ENCODE measurements around the gene TREM1. TPM values are rescaled to one million over a fixed set of nuclear protein-coding genes. Genes with fewer than 3 reads are reported as not detected.
"Not testable (repeated sequence)": the region's sequence is repeated elsewhere in the genome, so short reads cannot be mapped to it uniquely, and the experiment has no call there.

The TREM1 gene
- total RNA-seq, 4 donors from 2014 or later = 0.27 TPM; not detected in 3

GRCh38 chr6:41302638-41303037 is 16.2 kb upstream of the TREM1 start:
- no peak for TF ChIP-seq EP300 (IDR thresholded peaks at IDR 0.05; ENCODE audit: low read depth)
- no peak for TF ChIP-seq POLR2AphosphoS5 (IDR thresholded peaks at IDR 0.05)
- no peak for TF ChIP-seq POLR2A (IDR thresholded peaks at IDR 0.05)
- TF ChIP-seq, protein P1, sequence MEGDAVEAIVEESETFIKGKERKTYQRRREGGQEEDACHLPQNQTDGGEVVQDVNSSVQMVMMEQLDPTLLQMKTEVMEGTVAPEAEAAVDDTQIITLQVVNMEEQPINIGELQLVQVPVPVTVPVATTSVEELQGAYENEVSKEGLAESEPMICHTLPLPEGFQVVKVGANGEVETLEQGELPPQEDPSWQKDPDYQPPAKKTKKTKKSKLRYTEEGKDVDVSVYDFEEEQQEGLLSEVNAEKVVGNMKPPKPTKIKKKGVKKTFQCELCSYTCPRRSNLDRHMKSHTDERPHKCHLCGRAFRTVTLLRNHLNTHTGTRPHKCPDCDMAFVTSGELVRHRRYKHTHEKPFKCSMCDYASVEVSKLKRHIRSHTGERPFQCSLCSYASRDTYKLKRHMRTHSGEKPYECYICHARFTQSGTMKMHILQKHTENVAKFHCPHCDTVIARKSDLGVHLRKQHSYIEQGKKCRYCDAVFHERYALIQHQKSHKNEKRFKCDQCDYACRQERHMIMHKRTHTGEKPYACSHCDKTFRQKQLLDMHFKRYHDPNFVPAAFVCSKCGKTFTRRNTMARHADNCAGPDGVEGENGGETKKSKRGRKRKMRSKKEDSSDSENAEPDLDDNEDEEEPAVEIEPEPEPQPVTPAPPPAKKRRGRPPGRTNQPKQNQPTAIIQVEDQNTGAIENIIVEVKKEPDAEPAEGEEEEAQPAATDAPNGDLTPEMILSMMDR (IDR thresholded peaks at IDR 0.05) = no peak
- WGBS, 2 donors (ENCODE audit: low coverage in 1 of 2) = 53 to 59% methylated on average over 5 of the region's 5 CpGs
- no peak overlapping the region for H3K27ac ChIP-seq
- in situ Hi-C loops (cut with MboI; ENCODE audit: low pct_ligation_motif_present in 1 of 4, low pct_unique_long_range_greater_than_20kb in 1 of 4, low sequenced_read_pairs in 3 of 4) (loop anchor here in 1 of 4 donors (25.0 kb wide), 1 partner anchor 215 kb away; no protein-coding TSS in a partner anchor), intact Hi-C loops (cut with DNase I; ENCODE audit: low total_unique reads) (no loop called here)
- peaks cover 9% of the 10 kb centered on the region for H3K27me3 ChIP-seq
- H3K36me3 ChIP-seq = no peaks in the 10 kb centered on the region
- no peak for DNase-seq
- no peaks in the 10 kb centered on the region for H3K9me3 ChIP-seq
- H3K4me1 ChIP-seq = no peaks in the 10 kb centered on the region
- H3K4me3 ChIP-seq = no peak overlapping the region

DNA sequence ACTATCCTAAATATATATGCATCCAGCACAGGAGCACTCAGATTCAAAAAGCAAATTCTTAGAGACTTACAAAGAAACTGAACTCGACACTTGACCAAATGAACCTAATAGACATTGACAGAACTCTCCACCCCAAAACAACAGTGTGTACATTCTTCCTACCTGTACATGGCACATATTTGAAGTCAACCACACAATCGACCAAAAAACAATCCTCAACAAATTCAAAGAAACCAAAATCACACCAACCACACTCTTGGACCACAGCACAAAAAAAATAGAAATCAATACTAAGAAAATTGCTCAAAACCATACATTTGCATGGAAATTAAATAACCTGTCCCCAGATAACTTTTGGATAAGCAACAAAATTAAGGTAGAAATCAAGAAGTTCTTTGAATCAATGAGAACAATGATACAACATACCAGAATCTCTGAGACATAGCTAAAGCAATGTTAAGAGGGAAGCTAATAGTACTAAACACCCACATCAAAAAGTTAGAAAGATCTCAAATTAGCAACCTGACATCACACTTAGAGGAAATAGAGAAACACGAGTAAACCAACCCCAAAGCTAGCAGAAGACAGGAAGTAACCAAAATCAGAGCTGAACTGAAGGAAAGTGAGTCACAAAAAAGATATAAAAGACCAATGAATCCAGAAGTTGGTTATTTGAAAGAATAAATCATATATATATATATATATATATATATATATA is 12.5 kb upstream of the TREM1 start:
- Histone ChIP-seq H3K27me3 (no peaks in the 10 kb centered on the region), H3K36me3 (no peaks in the 10 kb centered on the region), H3K9me3 (no peaks in the 10 kb centered on the region), H3K4me1 (no peaks in the 10 kb centered on the region), H3K4me3 (no peak overlapping the region), H3K27ac (no peak overlapping the region)
- intact Hi-C loops (cut with DNase I; ENCODE audit: low total_unique reads) (no loop called here), in situ Hi-C loops (cut with MboI; ENCODE audit: low pct_ligation_motif_present in 1 of 4, low pct_unique_long_range_greater_than_20kb in 1 of 4, low sequenced_read_pairs in 3 of 4) (no loop called here)
- DNase-seq = no peak
- WGBS, 2 donors (ENCODE audit: low coverage in 1 of 2) = 52 to 61% methylated on average over 3 of the region's 3 CpGs
- no peak for TF ChIP-seq EP300 (IDR thresholded peaks at IDR 0.05; ENCODE audit: low read depth)
- TF ChIP-seq, protein P1 (IDR thresholded peaks at IDR 0.05) = no peak
- TF ChIP-seq POLR2AphosphoS5 (IDR thresholded peaks at IDR 0.05) = no peak
- no peak for TF ChIP-seq POLR2A (IDR thresholded peaks at IDR 0.05)

DNA sequence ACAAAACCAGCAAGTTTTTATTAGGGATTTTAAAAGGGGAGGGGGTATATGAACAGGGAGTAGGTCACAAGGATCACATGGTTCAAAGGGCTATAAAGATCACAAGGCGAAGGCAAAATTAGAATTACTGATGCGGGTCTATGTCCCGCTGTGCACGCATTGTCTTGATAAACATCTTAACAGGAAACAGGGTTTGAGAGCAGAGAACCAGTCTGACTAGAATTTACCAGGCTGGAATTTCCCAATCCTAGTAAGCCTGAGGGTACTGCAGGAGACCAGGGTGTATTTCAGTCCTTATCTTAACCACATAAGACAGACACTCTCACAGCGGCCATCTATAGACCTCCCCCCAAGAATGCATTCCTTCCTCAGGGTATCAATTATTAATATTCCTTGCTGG is 10.8 kb upstream of the TREM1 start:
- H3K36me3 ChIP-seq; intact Hi-C loops (cut with DNase I; ENCODE audit: low total_unique reads); H3K9me3 ChIP-seq; DNase-seq; H3K4me3 ChIP-seq; H3K27me3 ChIP-seq; H3K4me1 ChIP-seq; in situ Hi-C loops (cut with MboI; ENCODE audit: low pct_ligation_motif_present in 1 of 4, low pct_unique_long_range_greater_than_20kb in 1 of 4, low sequenced_read_pairs in 3 of 4); H3K27ac ChIP-seq: not testable (repeated sequence)
- WGBS, 2 donors (ENCODE audit: low coverage in 1 of 2) = 74 to 77% methylated on average over 5 of the region's 5 CpGs

DNA sequence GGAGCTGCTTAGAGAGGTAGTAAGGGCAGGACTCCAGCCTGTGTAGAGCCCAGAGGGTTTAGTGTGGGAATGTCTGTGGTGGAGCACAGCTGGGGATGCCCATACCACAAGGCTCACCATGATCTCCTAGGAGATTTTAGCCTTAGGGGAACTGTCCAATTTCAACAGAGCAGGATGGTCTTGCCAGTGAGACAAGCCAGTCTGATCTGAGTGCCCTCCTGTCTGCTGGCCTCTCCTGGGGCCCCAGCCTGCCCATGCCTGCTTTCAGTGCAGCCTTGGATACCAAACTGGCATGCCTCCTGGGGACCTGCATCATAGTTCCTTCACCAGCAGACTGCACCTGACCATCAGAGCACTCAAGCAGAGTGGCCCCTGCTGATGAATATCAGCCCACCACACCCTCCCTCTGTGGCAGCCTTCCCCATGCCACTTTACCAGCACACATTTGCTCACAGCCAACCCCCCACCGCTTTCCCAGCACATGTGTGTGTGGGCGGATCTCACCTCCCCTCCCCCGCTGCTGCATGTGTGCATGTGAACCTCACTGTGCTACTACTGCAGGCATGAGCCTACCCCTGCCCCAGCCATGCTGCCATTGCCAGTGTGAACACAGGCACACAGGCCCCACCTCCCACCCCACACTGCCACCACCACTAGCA is 7.9 kb upstream of the TREM1 start:
- no peaks in the 10 kb centered on the region for H3K36me3 ChIP-seq
- no peaks in the 10 kb centered on the region for H3K9me3 ChIP-seq
- TF ChIP-seq, protein P1 (IDR thresholded peaks at IDR 0.05) = no peak
- TF ChIP-seq POLR2A (IDR thresholded peaks at IDR 0.05) = no peak
- TF ChIP-seq POLR2AphosphoS5 (IDR thresholded peaks at IDR 0.05) = no peak
- TF ChIP-seq EP300 (IDR thresholded peaks at IDR 0.05; ENCODE audit: low read depth) = no peak
- no peak overlapping the region for H3K4me3 ChIP-seq
- in situ Hi-C loops (cut with MboI; ENCODE audit: low pct_ligation_motif_present in 1 of 4, low pct_unique_long_range_greater_than_20kb in 1 of 4, low sequenced_read_pairs in 3 of 4) = no loop called here
- no peak overlapping the region for H3K27ac ChIP-seq
- WGBS, 2 donors (ENCODE audit: low coverage in 1 of 2) = 80 to 93% methylated on average over 1 to 3 of the region's 3 CpGs
- no peak for DNase-seq
- intact Hi-C loops (cut with DNase I; ENCODE audit: low total_unique reads) = no loop called here
- no peaks in the 10 kb centered on the region for H3K4me1 ChIP-seq
- no peaks in the 10 kb centered on the region for H3K27me3 ChIP-seq
